IMR-90 (cell line): ENCODE data around the gene PLA2G12B. TPM values are rescaled to one million over a fixed set of nuclear protein-coding genes. Genes with fewer than 3 reads are reported as not detected.
"Not testable (repeated sequence)": the region's sequence is repeated elsewhere in the genome, so short reads cannot be mapped to it uniquely, and the experiment has no call there.

Source experiments
- ATAC-seq: fragments of 200-7000 bp; cut with Tn5 transposase; 2 replicates; pipeline ENCODE4 v1.9.1; 2020; ENCODE audit warnings: low read depth, mild to moderate bottlenecking, moderate library complexity
- BruUV-seq: library from RNA; stranded (reverse); fragments of 400-500 nt; replicated peaks from 2 replicates; lab custom pipeline; 2021; lab: Mats Ljungman, UMichigan
- CTCF ChIA-PET: fragments of 300-600 bp; formaldehyde crosslinking; extraction: SDS; loops from one replicate; lab custom pipeline; 2021; ENCODE audit warnings: antibody characterized with exemption; lab: Yijun Ruan, JAX
- POLR2A ChIA-PET: fragments of 300-600 bp; sonication (Branson Sonifier 250); formaldehyde crosslinking; loops from one replicate; lab custom pipeline; 2022; ENCODE audit warnings: antibody characterized with exemption; ENCODE audit not compliant: unreplicated experiment; lab: Charles Lee
- DNase-seq: peaks from one replicate; pipeline ENCODE4 v3.0.0; 2013
- H2AFZ ChIP-seq: replicated peaks from 2 replicates; pipeline ENCODE3; 2013; ENCODE audit warnings: low read length, mild to moderate bottlenecking; ENCODE audit not compliant: poor library complexity
- H2AK5ac ChIP-seq: 2 replicates; pipeline ENCODE4 v1.6.1; 2013; ENCODE audit warnings: low read depth, low read length, inconsistent platforms
- H2AK9ac ChIP-seq: replicated peaks from 2 replicates; pipeline ENCODE3; 2013; ENCODE audit warnings: mild to moderate bottlenecking, low read depth, low read length, moderate library complexity; ENCODE audit not compliant: poor library complexity
- H2BK120ac ChIP-seq: 2 replicates; pipeline ENCODE4 v1.6.1; 2013; ENCODE audit warnings: low read depth, low read length, inconsistent platforms
- H2BK15ac ChIP-seq: 3 replicates; pipeline ENCODE4 v1.6.1; 2013; ENCODE audit warnings: low read depth, low read length, inconsistent platforms
- H2BK20ac ChIP-seq: 2 replicates; pipeline ENCODE4 v1.6.1; 2013; ENCODE audit warnings: low read depth, mild to moderate bottlenecking, inconsistent platforms, low read length, moderate library complexity
- H2BK5ac ChIP-seq: 2 replicates; pipeline ENCODE4 v1.6.1; 2013; ENCODE audit warnings: mild to moderate bottlenecking, low read depth, low read length, inconsistent platforms; ENCODE audit not compliant: poor library complexity, severe bottlenecking
- H3K14ac ChIP-seq: replicated peaks from 2 replicates; pipeline ENCODE4 v1.6.1; 2013; ENCODE audit warnings: low read depth, low read length, inconsistent platforms
- H3K18ac ChIP-seq: 2 replicates; pipeline ENCODE4 v1.6.1; 2013; ENCODE audit warnings: low read depth, low read length, control low read depth
- H3K23ac ChIP-seq: 2 replicates; pipeline ENCODE4 v1.6.1; 2013; ENCODE audit warnings: low read depth, low read length, inconsistent platforms
- H3K27ac ChIP-seq: 2 replicates; pipeline ENCODE4 v1.5.1; 2013; ENCODE audit warnings: mild to moderate bottlenecking, control low read depth, low read length; ENCODE audit not compliant: insufficient read depth
- H3K27me3 ChIP-seq: 2 replicates; pipeline ENCODE4 v1.6.1; 2013; ENCODE audit warnings: low read length; ENCODE audit not compliant: control insufficient read depth, insufficient read depth
- H3K36me3 ChIP-seq: 2 replicates; pipeline ENCODE4 v1.6.1; 2013; ENCODE audit warnings: low read length, mixed read lengths; ENCODE audit not compliant: control insufficient read depth, insufficient read depth
- H3K4ac ChIP-seq: 2 replicates; pipeline ENCODE4 v1.6.1; 2013; ENCODE audit warnings: low read depth, low read length, inconsistent platforms
- H3K4me1 ChIP-seq: 2 replicates; pipeline ENCODE4 v1.6.1; 2013; ENCODE audit warnings: low read length, mixed read lengths; ENCODE audit not compliant: control insufficient read depth, insufficient read depth
- H3K4me2 ChIP-seq: 2 replicates; pipeline ENCODE4 v1.6.1; 2013; ENCODE audit warnings: low read depth, mild to moderate bottlenecking, control low read depth, low read length, moderate library complexity
- H3K4me3 ChIP-seq: 2 replicates; pipeline ENCODE4 v1.5.1; 2013; ENCODE audit warnings: low read depth, mild to moderate bottlenecking, control low read depth, low read length, moderate library complexity; ENCODE audit not compliant: insufficient read depth
- H3K56ac ChIP-seq: 2 replicates; pipeline ENCODE4 v1.6.1; 2013; ENCODE audit warnings: low read length, inconsistent platforms; ENCODE audit not compliant: insufficient read depth; ENCODE audit errors: extremely low read depth
- H3K79me1 ChIP-seq, 2 experiments: 2 replicates each; pipeline ENCODE4 v1.6.1; 2013; ENCODE audit warnings: low read length in 2 of 2, inconsistent platforms in 1 of 2, low read depth in 1 of 2
- H3K9ac ChIP-seq: 2 replicates; pipeline ENCODE4 v1.6.1; 2013; ENCODE audit warnings: low read depth, low read length, control low read depth
- H3K9me1 ChIP-seq: 2 replicates; pipeline ENCODE4 v1.6.1; 2013; ENCODE audit warnings: low read length, inconsistent platforms; ENCODE audit not compliant: insufficient read depth
- H3K9me3 ChIP-seq: 2 replicates; pipeline ENCODE4 v1.6.1; 2013; ENCODE audit warnings: low read length; ENCODE audit not compliant: control insufficient read depth, insufficient read depth
- H4K20me1 ChIP-seq: 2 replicates; pipeline ENCODE4 v1.6.1; 2013; ENCODE audit warnings: low read length, inconsistent platforms; ENCODE audit not compliant: insufficient read depth
- H4K5ac ChIP-seq: 2 replicates; pipeline ENCODE4 v1.6.1; 2013; ENCODE audit warnings: mild to moderate bottlenecking, low read depth, low read length, control low read depth
- H4K8ac ChIP-seq, 2 experiments: 2 replicates each; pipeline ENCODE4 v1.6.1; 2013; ENCODE audit warnings: low read depth in 2 of 2, low read length in 2 of 2, control low read depth in 1 of 2, inconsistent platforms in 1 of 2
- H4K91ac ChIP-seq: 2 replicates; pipeline ENCODE4 v1.6.1; 2013; ENCODE audit warnings: low read depth, low read length, inconsistent platforms; ENCODE audit not compliant: insufficient read depth
- WGBS, 2 experiments: methylation state at CpG; one replicate each; pipeline versions ENCODE4 v1.1.5 to v1.1.7; 2013; ENCODE audit warnings: missing lambda C conversion rate in 2 of 2; ENCODE audit not compliant: insufficient read length in 1 of 2; ENCODE audit errors: extremely low coverage in 2 of 2; 5-methylcytosine and 5-hydroxymethylcytosine counted together
- dilution Hi-C: fragments of 300-500 bp; cut with HindIII; formaldehyde crosslinking; loops from one replicate; pipeline ENCODE4 v1.14.3; 2018; ENCODE audit warnings: low sequenced_read_pairs; ENCODE audit not compliant: unreplicated experiment
- in situ Hi-C: fragments of 300-500 bp; cut with MboI; formaldehyde crosslinking; loops from 3 replicates; pipeline ENCODE4 v1.14.3; 2019; ENCODE audit warnings: low sequenced_read_pairs, inconsistent platforms, mixed read lengths
- intact Hi-C: fragments of 100-400 bp; cut with micrococcal nuclease; formaldehyde crosslinking; loops from 2 replicates; pipeline ENCODE4 v1.10.0; 2022
- polyA plus RNA-seq, 3 experiments: library from polyadenylated mRNA; depleted of rRNA; stranded (reverse); fragments of >200 nt; gene quantifications; 2 replicates each; pipeline ENCODE4 v1.2.3, GENCODE V29; 2012; ENCODE audit warnings: low replicate concordance in 1 of 3
- total RNA-seq: library from RNA; depleted of rRNA; stranded (reverse); fragments of >200 nt; gene quantifications from 2 replicates; pipeline ENCODE4 v1.2.3, GENCODE V29; 2012

The PLA2G12B gene
- total and polyA plus RNA-seq, 2 of the 4 experiments (the other 2 are of a cell fraction) = not detected

DNA sequence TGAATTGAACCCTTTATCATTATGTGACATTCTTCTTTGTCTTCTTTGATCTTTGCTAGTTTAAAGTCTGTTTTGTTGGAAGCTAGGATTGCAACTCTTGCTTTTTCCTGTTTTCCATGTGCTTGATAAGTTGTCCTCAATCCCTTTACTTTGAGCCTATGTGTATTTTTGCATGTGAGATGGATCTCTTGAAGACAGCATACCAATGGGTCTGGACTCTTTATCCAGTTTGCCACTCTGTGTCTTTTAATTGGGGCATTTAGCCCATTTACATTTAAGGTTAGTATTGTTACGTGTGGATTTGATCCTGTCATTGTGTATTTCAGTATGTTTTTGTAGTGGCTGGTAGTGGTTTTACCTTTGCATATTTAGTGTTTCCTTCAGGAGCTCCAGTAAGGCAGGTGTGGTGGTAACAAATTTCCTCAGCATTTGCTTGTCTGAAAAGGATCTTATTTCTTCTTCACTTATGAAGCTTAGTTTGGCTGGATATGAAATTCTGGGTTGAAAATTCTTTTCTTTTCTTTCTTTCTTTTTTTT lies 33.4 kb downstream of the PLA2G12B start:
- H3K36me3 ChIP-seq, H4K20me1 ChIP-seq, H2BK120ac ChIP-seq, H4K5ac ChIP-seq, H3K18ac ChIP-seq, H3K79me1 ChIP-seq, H3K4me1 ChIP-seq, H4K91ac ChIP-seq, H3K4me2 ChIP-seq, DNase-seq, H3K9me1 ChIP-seq, H3K23ac ChIP-seq, H2AK9ac ChIP-seq, ATAC-seq, H2AK5ac ChIP-seq, H3K4me3 ChIP-seq, H4K8ac ChIP-seq, intact Hi-C loops, H3K14ac ChIP-seq, H3K9me3 ChIP-seq, H2BK15ac ChIP-seq, in situ Hi-C loops, H3K27ac ChIP-seq, H2BK20ac ChIP-seq, POLR2A ChIA-PET, BruUV-seq, CTCF ChIA-PET, H2AFZ ChIP-seq, dilution Hi-C loops, H3K4ac ChIP-seq, H3K56ac ChIP-seq, H2BK5ac ChIP-seq, H3K9ac ChIP-seq: not testable (repeated sequence)
- H3K27me3 ChIP-seq = peaks cover 12% of the 10 kb centered on the region
- no CpG with 5 or more reads among the region's 1 CpG for WGBS, 2 experiments
